Activated CD4-positive, alpha-beta T cell treated with anti-CD3 and anti-CD28 coated beads for 4 hours (primary cell): ENCODE results near the gene AZU1.

Source experiments
- DNase-seq, 2 donors: peaks; one replicate each; pipeline ENCODE4 v3.0.0-alpha.2; 2020

The AZU1 gene

DNA sequence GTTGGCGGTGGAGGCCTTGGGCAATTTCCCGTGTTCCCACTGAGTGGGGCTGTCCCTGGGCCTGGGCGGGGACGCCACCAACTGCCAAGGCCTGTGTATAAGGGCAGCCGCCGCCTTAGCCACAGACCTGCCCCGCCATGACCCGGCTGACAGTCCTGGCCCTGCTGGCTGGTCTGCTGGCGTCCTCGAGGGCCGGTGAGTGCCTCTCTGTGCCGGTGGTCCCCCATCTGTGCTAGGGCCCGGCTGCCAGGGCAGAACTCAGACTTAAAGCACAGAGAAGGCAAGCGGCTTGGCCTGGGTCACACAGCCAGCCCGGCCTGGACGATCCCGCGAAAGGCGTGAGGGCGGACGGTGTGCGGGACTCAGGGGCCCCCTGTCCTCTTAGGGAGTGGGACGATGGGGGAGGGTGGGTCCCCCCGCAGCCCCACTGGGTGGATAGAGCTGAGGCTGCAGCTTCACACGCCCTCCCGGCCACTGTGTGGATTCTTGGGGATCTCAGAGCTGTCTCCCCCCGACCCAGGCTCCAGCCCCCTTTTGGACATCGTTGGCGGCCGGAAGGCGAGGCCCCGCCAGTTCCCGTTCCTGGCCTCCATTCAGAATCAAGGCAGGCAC, at the start of gene AZU1:
TSS of gene AZU1 (plus strand) at position 128 of the 612 bp plus-strand sequence. CDS start at position 138, 10 bp downstream.
- no peak for DNase-seq

GRCh38 chr19:778910-779653, 48.6 kb upstream of the AZU1 start:
- no peak for DNase-seq

GRCh38 chr19:780935-781334, 46.7 kb upstream of the AZU1 start:
- no peak for DNase-seq

DNA sequence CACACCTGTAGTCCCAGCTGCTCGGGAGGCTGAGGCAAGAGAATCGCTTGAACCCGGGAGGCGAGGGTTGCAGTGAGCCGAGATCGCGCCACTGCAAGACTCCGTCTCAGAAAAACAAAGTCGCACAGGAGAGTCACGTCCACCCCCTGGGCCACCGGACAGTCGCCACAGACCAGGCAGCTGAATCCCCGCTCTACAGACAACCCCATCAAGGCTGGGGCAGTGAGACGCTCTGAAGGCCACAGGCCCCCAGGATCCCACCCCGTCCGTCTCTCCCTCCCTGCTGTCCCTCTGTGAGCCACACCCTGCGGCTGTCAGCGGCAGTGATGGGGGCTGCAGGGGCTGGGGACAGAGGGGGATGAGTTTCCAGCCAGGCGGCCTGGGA, 45.8 kb upstream of the AZU1 start:
- DNase-seq, result no peak

DNA sequence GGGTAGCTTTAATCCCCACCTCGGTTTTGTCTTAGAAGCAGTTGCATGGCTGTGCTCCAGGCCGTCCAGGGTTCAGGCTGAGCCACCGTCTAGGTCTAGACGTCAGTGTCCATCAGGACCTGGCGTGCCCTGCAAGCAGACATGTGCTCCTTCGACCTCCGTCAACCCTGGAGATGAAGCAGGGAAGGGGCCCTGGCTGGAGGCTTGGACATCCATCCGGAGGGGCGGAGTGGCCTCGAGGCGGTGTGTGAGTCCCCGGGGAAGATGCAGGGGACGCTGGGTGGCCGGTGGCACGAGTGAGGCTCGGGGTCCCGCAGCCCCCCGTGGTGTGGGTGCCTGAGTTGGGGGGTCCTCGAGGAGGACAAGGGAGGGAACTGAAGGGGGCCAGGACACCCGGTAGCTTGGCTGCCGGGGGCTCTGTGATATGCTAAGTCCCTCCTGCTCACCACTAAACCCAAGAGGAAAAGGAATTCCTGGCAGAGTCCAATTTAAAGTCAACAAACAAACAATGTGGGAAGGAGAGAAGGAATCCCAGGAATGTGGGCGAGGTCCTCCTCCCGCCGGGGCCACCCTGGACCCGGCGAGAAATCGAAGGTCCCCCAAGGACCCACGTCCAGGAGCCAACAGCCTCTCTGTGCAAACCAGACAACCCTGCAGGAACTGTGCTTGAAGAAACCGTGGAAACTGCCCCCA, 45.3 kb upstream of the AZU1 start:
- no peak for DNase-seq

- DNase-seq, result no peak
Measured at GRCh38 chr19:782878-783668, 44.6 kb upstream of the AZU1 start.

DNA sequence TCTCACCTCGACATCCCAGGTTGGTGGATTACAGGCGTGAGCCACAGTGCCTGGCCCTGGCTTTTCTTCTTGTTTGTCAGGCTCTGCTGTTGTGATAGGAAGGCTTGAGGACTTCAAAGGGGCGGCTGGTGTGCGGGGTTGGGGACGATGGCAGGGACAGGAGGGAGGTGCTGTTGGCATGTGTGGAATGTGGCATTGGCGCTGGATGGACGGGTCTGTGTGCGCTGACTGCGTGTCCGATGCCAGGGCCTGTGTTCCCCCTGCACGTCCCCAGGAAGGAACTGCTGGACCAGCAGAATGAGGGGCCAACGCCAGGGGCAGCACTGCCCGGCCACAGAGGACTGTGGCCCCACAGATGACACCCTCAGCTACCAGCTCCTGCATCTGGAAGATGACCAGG, 43.1 kb upstream of the AZU1 start:
- no peak for DNase-seq

DNA sequence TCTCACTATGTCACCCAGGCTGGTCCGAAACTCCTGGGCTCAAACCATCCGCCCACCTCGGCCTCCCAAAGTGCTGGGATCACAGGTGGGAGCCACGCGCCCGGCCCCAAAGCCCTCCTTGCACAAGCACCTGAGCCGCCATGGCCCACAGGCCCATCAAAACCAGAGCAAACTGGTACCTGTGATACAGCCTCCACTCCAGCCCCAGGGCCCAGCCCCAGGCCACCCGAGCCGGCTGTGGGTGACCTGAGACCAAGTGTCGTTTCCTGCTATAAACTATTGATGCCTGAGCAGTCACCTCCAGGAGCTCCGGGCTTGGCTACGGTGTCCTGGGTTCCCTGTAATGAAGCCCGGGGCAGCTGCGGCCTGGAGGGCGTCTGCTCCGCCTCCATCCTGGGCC, 40.1 kb upstream of the AZU1 start:
- no peak for DNase-seq

DNA sequence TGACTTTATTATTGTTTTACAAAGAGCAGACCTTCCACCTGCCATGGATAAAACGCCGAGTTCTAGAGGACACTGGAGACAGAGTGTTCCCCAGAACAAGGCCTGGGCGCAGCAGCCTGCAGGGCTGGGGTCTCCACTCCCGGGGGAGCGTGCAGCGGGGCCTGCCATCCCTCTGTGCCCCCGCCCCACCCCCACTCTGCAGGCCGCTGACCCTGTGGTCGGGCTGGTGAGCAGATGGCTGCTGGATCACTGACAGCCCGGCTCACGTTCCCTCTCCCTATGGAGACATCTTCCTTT, 39.0 kb upstream of the AZU1 start:
- no peak for DNase-seq

DNA sequence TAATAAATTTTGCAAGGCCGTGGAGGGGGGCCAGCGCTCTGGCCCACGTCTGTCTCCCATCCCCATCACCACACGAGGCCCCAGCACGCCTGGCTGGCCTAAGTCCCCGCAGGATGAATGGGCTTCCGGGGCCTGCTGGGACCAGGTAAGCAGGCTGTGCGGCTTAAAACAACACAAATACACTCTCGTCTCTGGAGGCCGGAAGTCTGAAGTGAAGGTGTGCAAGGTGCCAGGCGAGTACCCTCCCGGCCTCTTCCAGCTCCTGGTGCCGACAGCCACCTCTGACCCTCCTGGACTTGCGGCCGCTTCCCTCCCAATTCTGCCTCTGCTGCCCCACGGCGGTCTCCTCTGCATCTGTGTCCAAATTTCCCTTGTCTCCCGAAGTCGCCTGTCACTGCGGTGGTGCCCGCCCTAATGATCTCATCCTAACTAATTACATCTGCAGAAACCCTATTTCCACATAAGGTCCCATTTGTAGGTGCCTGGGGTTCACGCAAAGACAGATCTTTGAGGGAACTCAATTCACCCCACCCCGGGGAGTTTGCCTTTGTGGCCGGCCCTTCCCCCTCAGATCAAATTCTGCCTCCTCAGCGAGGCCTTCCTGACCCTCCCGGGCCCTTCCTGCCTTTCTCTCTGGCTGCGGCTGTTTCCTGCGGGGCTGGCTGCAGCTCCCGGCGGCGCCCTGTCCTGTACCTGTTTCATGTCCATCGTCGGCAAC, 38.5 kb upstream of the AZU1 start:
- no peak for DNase-seq

DNA sequence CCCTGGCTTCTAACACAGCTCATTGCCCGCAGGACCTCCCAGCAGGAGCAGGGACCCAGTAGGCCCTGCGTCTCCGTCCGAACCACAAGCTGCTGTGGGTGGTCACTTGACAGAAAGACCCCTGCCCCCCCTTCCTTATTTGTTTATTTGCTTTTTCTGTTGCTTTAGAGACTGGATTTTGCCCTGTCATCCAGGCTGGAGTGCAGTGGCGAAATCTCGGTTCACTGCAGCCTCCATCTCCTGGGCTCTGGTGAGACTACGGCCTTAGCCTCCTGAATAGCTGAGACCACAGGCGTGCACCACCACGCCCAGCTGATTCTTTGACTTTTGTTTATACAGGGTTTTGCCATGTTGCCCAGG, 38.0 kb upstream of the AZU1 start:
- no peak for DNase-seq

DNA sequence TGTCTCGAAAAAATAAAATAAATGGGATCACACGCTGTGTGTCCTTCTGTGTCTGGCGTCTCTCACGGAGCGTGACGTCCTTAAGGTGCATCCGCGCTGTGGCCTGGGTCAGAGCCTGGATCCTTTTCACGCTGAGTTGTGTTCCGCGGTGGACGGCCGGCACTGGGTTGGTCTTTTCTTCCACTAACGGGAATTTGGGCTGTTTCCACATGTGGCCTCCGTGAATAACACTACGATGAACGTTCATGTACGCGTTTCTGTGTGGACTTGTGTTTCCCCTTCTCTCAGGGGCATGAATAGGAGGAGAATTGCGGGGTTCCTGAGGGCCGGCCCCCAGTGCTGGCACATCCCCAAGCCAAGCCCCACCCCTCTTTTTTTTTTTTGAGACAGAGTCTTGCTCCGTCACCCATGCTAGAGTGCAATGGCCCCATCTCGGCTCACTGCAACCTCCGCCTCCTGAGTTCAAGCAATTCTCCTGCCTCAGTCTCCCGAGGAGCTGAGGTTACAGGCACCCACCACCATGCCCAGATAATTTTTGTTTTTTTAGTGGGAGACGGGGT, 36.5 kb upstream of the AZU1 start:
- DNase-seq, result no peak

DNA sequence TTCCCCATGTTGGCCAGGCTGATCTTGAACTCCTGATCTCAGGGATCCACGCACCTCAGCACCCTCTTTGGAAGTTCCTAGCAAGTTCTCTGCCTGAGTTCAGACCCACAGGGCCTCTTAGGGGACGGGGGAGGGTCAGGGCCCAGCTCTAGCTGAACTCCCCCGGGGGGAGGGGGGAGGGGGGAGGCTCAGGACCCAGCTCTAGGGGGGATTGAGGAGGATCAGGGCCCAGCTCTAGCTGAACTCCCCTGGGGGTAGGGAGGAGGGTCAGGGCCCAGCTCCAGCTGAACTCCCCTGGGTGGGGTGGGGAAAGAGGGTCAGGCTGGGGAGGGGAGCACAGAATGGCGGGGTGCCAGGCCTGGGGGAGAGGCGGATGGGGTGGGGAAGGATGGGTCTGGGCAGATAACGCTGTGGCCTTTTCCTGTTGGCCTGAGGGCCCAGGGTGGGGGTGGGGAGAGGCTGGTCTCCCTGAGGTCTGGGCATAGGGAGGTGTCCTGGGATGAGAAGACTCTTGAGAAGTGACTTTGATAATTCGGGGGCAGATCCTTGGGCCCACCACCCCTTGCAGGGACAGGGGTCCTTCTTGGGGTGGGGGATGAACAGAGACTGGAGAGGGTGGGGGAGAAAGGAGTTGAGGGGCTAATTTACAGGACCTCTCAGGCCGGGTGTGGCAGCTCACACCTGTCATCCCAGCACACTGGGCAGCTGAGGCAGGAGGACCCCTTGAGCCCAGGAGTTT, 35.9 kb upstream of the AZU1 start:
- DNase-seq, result no peak

DNA sequence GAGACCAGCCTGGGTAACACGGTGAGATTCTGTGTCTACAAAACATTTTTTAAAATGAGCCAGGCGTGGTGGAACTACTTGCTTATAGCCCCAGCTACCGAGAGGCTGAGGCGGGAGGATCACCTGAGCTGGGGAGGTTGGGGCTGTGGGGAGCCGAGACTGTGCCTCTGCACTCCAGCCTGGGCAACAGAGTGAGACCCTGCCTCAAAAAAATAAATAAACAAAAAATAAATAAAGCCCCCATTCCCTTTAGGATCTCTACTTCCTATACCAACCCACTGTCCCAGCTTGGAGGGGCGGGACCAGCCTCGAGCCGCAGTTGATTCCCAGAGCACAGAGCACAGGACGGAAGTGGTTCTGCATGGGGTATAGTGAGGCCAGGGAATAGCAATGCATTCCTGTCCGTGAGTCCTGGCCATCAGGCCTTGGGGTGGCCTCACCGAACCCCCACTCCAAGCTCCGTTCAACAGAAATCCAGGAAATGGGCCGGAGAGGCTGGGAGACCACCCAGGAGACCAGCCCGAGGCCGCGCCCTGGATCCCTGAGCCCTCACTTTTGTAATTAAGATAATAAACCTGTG, 35.2 kb upstream of the AZU1 start:
- DNase-seq, result no peak

- DNase-seq, result no peak
Measured at GRCh38 chr19:793806-794205, 33.8 kb upstream of the AZU1 start.

DNA sequence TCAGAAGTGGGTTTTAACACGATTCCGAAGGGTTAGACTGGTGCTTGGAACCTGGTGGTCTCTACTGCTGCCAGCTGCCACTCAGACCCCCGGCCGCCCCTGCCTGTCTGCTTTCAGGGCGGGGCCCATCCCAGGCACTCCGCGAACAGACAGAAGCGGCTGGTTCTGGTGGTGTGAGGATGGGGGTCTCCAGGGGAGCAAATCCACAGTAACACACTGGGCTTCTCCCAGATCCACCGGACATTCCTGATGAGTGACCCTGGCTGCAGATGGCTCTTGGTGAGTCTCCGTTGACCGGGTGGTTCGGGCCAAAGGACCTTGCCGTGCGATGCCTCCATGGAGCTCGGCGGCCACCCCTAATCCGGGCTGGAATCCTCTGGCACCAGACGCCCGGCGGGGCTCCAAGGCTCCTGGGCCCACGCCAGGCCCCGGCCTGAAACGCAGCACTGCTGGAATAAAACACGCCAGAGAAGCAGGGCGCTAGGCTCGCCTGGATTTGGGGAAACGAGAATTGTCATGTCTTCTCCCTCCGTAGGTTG, 32.5 kb upstream of the AZU1 start:
- DNase-seq, result no peak

GRCh38 chr19:795691-796581, 31.7 kb upstream of the AZU1 start:
- no peak for DNase-seq

- DNase-seq, result peak; percentile 98 to 100
Measured at GRCh38 chr19:796692-797527, 30.7 kb upstream of the AZU1 start, which contains the start of gene PTBP1. TSS of gene PTBP1 (plus strand) at chr19:797452. CDS start at chr19:797498, 46 bp downstream.
